ENCODE data around the gene CASP4.
"Not testable (repeated sequence)": the region's sequence is repeated elsewhere in the genome, so short reads cannot be mapped to it uniquely, and the experiment has no call there.

Gene CASP4

DNA sequence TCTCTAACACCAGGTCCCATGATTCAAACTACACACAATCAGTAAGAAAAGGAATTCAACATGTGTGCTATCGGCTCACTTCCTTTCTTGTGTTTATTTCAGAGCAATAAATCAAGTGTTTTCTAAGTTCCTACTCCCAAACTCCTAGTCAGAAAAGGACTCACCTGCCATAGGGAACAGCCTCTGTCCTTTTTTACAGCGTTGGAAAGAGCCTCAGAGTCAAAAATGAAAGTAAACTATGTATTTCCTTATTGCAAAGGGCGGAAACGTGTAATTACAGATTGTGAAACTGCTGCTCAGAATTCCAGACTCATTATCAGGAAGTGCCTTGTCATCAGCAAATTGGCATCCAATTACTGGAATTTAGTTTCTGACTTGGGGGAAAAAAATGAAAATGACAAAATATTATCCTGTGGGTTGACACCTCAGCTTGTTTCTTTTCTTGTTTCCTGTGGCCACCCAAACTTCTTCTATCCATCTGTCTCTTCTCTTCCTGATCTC is at the start of gene CASP4:
TSS of gene CASP4 (minus strand) at position 220 of the 501 bp plus-strand sequence. CDS start at position 171, 49 bp downstream.
- no peak for DNase-seq

DNA sequence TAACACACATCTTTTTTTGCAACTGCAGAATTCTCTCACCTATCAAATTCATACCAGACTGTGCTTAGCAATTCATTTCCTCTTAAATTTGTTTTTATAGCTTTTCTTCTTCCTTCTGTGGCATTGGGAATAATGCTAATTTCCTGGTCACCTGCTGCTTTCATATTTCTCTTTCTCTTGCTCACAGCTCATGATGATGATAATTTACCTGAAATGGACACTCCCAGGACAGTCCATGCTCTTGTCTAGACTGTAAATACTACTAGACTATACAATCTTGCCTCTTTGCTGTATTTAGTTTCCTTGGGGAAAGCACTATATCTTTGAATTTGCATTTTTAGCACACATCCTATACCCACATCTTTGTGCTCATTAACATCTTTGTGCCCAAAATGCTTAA is 39.1 kb upstream of the CASP4 start:
- no peak for DNase-seq

DNA sequence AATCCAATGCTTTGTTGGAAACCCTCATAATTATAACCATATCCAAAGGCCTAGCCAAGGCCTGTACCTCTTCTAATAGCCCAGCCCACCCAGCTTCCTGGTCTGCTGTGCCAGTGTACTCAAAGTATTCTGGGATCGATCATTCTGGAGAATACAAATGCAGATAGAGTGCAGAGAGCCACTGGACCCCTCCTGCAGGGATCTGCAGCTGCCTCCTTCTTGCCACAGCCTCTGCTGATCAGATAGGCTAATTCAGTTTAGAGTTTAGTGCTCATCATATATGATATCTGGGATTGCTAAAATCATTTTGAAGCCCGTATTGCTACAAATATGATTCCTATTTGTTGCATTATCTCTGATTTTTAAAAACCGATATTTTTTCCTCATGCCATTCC is 37.1 kb upstream of the CASP4 start:
- no peak for DNase-seq

DNA sequence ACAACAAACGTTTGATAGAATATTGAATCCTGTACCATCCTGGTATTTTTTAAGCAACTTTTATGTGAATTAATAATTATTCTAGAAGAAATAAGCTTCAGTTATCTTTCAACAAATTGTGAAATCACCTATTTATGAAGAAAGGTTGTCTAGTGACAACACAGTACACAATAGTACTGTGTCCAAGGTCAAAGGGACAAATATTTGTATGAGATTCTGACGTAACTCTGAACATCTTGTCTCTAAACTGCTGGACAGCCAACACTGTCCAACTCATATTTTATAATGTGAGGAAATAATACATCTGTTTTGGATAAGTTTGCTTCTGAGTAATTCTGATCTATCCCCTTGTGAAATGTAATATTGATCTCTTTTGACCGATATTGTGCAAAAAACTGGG is 35.6 kb upstream of the CASP4 start:
- no peak for DNase-seq

DNA sequence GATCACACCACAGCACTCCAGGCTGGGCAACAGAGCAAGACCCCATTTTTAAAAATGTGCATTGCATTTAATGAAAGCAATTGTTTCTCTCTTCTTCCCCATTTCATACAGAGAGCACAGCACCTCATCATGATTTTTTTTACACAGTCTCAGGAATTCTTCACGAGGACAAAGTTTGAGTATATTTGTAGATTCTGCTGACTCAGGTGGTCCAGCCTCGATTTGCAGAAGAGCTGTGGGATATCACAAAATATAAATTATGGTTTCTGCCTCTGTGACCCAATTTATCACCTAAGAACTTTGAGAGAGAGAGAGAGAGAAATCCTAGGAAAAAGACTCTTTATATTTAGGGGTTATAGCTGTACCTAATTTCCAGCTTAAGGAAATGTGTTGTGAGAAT is 34.8 kb upstream of the CASP4 start:
- no peak for DNase-seq

DNA sequence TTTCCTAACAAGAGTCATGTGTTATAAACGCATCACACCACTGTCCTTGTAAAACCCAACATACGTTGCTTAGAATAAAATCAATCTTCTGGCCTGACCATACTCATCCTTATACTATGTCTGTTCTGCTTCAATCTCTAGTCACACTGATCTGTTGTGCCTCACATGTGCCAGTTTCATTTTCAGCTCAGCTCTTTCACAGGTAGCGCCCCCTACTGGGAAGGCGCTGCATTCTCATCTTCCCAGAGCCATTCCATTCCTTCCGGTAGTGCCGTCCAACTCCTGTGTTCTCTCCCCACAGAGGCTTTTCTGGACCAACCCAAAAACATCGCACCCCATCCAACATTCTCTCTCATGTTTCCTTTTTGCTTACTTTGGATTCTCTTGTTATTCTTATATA is 32.4 kb upstream of the CASP4 start:
- peak; percentile 42 for DNase-seq

DNA sequence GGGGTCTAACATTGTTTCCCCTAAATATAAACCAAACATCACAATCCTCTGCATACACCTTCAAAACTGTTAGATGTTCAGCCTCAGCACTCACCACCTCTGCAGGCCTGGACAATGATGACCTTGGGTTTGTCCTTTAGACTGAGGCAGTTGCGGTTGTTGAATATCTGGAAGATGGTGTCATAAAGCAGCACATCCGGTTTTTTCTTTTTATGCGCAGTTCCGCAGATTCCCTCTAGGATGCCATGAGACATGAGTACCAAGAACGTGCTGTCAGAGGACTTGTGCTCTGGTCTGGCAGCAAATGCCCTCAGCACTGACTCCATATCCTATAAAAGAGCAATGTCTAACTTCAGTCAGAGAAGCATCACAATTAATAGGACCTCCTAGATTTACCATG is 31.8 kb upstream of the CASP4 start:
- DNase-seq, result no peak

DNA sequence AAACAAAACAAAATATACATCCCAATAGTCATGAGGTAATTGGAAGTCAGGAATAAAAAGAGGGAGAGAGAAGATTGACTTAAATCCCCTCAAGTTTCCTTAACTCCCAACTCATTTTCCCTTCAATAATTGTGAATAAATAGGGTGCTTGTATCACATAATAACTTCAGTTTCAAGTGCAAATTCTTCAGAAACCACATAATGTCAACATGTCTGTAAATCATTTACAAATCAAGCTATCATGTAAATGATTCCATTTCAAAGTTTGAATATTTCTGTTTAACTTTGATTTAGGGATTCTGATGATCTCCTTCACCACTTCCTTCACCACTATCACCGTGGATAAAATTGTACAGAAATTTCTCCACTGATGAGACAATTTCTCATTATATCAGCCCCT is 31.3 kb upstream of the CASP4 start:
- no peak for DNase-seq

DNA sequence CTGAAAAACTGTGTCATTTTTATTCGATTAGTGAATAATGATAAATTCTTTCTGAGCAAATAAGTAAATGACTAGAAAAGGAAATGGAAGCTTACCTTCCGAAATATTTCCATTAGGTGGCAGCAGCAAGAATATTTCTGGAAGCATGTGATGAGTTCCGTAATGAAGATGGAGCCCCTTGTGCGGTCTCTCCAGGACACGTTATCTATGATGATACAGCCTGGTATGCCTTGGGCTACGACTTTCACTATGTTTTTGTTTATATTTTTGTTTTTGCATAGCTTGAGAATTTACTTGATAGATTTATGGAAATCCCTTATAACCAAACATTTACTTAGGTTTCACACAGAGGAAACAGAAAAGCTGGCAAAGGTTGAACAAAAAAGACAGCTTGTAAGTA is 28.9 kb upstream of the CASP4 start:
- no peak for DNase-seq

DNA sequence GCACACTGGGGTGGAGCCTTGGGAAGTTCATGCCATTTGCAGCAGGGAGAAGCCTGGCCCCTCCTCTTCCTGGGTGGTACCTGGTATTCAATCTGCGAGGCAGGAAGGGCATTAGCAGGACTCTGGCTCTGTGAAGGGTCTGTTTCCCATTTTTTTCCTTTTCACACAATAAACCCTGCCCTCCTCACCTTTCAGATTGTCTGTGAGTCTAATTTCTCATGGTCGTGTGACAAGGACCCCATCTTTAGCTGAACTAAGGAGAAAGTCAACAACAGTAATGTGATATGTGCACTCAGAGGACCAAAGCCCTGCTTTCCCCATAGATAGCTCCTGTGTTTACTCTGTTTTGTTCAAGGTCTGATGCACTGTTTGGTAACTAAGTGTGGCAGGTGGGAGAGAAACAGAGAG is 26.6 kb upstream of the CASP4 start:
- no peak for DNase-seq

DNA sequence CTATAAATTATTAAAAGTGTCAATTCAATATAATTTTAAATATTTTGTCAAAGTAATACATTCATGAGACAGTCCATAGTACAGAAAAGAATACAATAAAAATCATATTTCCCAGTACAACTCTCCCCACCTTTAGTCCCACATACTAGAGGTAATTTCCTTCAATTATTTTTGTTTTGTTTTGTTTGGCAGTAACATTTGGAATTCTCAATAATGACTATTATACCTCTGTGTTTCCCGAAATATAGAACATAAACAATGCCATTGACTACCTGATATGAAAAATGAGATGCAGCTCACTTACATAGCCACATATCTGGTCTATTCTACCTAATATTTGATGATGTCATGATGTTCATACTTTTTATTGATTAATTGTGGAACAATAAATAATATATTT is 24.4 kb upstream of the CASP4 start:
- DNase-seq, result no peak

DNA sequence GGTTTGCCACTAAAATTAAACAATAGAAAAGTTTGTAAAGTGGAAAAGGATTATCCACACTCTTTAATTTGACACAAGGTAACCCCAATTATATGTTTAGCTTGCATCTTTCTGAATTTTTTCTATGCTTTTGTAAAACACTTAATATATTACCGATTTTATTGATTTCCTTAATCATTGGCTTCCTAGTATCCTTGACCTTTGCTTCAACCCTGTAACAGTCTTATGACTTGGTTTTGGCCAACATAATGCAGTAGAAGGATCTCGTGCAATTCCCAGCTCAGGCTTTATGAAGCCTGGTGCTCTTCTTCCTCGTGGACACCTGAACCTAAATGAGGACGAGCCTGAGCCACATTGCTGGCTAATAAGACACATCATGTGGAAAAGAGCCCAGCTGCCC is 23.6 kb upstream of the CASP4 start:
- DNase-seq, result no peak

DNA sequence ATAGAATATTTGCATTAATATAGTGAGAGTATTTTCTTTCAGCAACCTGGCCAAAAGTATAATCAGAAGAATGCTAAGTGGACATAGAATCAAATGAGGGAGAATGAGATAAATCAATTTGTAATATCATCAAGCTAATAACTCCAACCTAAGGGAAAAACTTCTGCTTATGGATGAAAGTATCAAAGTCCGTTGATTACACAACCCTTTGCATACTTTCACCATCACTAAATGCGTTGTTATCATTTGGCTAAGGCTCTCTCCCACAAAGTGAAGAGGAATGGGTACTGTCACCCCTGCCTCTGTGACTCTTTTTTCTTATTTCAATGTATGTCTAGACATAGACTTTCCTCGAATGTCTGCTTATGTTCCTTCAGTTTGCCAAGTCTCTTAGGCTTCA is 16.4 kb upstream of the CASP4 start:
- DNase-seq, result no peak

DNA sequence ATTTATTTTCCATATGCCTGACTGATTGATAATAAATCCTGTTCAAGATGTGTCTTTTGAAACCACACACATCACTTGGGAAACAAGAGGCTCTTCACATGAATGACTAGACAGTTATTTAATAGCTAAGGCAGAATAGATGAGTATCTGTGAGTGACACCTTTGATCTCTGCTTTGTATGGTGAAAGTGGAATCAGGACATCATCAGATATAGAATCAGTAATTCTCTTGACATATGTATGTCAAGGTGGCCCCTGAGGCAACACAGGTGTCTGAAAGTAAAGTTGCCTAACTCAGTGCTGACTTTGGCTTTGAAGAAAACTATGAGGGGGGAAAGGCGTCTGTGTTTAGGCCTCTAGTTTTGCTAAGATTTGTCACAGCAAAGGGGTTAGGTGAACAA is 11.5 kb upstream of the CASP4 start:
- DNase-seq, result no peak

DNA sequence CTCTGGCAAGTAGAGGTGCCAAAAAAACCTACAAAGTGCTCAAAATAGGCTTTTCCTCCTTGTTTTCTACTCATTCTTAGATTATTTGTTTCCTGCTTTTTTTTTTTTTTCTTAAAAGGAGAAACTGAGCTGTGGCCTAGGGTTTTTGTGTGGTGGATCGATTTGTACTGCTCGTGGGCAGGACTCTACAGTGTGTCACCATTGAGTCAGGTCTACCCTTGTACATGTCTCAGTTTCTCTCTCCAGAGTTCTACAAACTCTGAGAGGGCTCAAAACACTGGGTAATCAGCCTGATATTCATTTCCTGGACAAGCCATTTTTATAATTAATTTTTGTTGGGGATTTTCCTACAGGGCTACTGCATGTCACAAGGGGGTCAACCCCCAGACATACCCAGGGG is 5.2 kb upstream of the CASP4 start:
- no peak for DNase-seq

DNA sequence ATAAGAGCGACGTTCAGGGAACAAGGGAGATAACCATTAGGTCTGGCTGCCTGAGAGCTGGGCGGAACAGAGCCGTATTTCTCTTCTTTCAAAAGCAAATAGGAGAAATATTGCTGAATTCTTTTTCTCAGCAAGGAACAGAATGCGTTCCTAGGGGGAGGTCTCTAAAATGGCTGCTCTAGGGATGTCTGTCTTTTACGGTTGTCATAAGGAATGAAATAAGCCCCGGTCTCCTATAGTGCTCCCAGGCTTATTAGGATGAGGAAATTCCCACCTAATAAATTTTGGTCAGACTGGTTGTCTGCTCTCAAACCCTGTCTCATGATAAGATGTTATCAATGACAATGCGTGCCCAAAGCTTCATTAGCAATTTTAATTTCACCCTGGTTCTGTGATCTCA is 4.5 kb upstream of the CASP4 start:
- DNase-seq, result not testable (repeated sequence)

DNA sequence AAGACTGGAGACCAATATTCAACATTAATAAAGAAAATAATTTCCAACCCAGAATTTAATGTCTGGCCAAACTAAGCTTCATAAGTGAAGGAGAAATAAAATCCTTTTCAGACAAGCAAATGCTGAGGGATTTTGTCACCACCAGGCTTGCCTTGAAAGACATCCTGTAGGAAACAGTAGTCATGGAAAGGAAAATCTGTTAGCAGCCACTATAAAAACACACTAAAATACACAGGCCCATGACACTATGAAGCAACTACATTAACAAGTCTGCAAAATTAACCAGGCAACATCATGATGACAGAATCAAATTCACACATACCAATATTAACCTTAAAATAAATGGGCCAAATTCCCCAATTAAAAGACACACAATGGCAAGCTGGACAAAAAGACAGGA is 2.4 kb upstream of the CASP4 start:
- no peak for DNase-seq

DNA sequence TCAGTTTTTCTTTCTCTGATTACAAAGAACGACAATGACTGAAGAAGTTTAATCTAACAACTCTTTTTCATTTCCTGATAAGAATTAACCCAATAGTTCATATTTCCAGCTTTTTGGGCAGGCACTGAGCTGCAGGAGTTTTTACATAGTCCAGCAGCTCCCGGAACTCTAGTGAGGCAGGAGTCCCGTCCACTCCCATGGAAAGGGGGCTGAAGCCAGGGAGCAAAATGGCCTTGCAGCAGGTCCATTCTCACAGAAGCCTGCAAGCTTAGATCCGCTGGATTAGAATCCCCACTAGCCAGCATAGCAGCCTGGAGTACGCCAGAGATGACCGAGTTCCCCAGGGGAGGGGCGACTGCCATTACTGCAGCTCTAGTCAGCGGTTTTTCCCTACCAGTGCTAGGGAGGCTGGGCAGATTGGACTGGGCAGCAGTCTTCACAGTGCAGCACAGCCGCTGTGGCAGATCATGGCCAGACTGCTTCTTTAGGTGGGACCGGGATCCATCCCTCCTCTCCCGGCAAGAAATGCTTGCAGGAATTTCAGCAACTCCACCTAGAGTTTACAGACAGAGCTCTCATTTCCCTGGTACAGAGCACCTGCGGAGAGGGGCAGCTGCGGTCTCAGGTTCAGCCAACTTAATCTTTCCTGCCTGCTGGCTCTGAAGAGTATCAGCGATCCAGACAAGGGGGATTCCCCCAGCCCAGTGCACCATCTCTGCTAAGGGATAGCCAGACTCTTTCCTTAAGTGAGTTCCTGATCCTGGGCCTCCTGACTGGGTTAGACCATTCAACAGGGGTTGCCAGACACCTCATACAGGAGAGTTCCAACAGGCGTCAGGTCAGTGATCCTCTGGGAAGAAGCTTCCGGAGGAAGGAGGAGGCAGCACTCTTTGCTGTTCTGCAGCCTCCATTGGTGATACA is 742 bp upstream of the CASP4 start:
- no peak for DNase-seq

DNA sequence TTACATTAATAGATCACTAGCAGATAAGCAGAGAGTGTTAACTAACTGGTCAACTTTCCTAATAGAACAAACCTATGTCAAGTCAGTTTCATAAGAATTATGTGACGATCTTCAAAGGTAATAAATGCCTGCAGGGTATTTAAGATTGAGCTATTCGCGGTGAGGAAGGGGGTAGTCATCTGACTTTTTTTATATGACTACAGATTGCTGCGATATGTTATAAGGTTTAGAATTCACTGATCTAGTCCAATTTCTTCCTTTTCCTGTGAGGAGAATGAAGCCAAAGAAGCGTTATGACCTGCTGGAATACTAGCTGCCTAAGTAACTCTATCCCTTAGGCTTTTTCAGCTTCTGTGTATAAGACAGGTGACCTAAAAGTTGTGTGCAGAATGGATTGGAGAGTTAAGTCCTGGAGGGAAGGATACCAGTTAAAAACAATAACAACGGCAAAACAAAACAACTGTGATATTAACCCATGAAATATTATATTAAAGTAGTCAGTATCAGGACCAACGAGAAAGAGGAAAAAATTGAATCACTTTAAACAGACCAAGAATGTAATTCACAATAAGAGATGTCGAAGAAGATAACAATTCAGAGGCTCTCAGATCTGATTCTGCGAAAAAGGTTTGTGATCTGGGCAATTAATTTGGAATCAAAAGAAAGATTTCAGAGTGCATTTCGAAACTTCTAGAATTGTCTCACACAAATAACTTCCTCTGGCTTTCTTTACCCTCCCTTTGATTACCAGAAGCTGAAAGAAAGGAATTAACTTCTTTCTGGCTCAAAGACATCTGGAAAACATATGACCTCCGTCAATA is 630 bp downstream of the CASP4 start:
- no peak for DNase-seq

DNA sequence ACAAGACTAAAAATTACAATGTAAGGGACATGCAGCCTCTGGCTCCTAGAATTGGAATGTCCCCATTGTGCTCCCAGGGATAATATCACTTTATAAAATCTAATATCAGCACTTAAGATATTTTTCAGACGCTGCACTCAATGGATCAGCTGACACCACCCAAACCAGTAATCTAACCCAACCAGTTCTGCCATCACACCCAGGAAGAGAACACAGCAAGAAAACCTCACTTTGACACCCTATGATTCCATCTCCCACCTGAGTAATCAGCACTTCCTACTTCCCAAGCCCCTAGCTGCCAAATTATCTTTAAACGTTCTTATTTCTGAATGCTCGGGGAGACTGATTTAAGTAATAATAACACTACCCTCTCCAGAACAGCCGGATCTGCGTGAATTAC is 2.6 kb downstream of the CASP4 start:
- DNase-seq, result no peak

DNA sequence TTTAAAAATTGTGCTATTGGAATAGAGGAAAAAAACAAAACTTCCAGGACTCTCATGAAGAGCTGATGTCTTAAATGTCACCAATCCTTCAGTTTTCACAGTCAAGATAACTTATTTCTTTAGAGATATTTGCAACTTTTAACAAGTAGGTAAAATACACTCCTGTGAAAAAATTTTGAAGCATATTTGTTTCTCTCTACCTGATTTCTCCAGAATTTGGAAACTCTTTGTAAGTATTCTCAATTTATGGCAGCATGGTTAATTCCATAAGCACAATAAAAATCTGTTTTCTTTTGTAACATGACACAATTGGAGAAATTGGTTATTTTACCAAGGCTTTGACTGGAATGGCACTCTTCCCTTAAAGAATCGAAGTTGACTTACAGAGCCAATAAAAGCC is 4.1 kb downstream of the CASP4 start:
- no peak for DNase-seq

DNA sequence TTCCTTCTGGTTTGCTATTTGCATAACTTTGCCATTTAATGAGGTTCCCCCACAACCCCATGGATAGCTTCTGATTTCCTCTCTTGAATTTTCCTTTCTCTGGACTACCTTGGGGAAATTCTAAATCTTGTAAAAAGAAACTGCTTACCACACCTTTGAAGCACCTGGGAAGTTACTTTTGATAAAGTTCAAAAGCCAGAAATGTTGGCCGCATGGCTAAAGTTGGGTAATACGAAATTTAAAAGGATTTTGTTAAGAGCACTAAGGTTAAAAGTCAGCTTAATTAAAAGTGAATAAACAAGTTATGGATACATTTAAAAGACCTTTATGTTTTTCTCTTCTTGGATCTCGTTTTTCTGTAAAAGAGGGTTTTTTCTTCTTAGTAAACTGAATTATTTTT is 5.5 kb downstream of the CASP4 start:
- no peak for DNase-seq

DNA sequence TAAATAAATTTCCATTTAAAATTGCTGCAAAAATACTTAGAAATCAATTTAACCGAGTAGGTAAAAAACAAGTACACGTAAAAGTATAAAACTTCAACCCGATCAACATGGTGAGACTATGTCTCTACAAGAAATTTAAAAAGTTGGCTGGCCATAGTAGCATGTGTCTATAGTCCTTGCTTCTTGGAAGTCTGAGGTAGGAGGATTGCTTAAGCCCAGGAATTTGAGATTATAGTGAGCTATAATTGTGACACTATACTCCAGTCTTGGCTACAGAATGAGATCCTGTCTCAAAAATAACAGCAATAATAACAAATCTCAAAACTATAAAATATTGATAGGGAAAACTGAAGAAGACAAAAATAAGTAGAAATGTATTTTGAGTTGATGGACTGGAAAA is 11.1 kb downstream of the CASP4 start:
- DNase-seq, result no peak

DNA sequence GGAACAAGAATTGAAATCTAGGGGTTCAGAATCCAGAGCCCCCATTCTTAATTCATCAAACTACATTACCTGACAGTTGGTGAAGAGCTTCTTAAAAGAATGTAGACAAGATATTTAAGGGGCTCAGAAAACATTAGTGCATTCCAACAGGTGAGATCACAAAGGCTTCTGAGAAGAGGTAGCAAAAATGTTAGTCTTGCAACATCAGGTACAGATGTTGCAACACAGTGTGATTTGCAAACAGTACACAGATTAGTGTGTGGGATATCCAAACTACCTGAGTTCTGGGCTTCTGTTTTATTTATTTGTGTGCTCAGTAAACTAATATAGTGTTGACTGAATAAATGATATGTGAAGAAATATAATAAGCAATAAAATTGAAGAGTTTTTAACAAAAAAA is 11.8 kb downstream of the CASP4 start:
- no peak for DNase-seq
